WI38 (cell line): Measurements from ENCODE around the gene ARL6IP4.

Experiments used
- H3K4me3 ChIP-seq: 2 replicates; pipeline ENCODE4 v1.5.1; 2011; ENCODE audit warnings: low read depth, mild to moderate bottlenecking, control low read depth, low read length
- CTCF ChIP-seq: IDR thresholded peaks from 2 replicates; pipeline ENCODE4 v1.5.1; 2012; ENCODE audit warnings: low read depth, mild to moderate bottlenecking, control low read depth, low read length

Gene ARL6IP4

GRCh38 chr12:122949816-122950675, 30.4 kb upstream of the ARL6IP4 start:
- TF ChIP-seq CTCF: no peak
- H3K4me3 ChIP-seq: no peak overlapping the region

- H3K4me3 ChIP-seq: no peak overlapping the region
- TF ChIP-seq CTCF: no peak
Measured at GRCh38 chr12:122951406-122951805, 29.1 kb upstream of the ARL6IP4 start.

GRCh38 chr12:122951979-122952892, 28.2 kb upstream of the ARL6IP4 start:
- peak; percentile 87 for TF ChIP-seq CTCF
- no peak overlapping the region for H3K4me3 ChIP-seq

GRCh38 chr12:122955156-122955555, 25.3 kb upstream of the ARL6IP4 start:
- TF ChIP-seq CTCF: no peak
- H3K4me3 ChIP-seq: no peak overlapping the region

GRCh38 chr12:122956035-122956434, 24.4 kb upstream of the ARL6IP4 start:
- TF ChIP-seq CTCF: no peak

GRCh38 chr12:122958198-122958888, 22.1 kb upstream of the ARL6IP4 start:
- no peak for TF ChIP-seq CTCF

More at GRCh38 chr12:122956035-122956434, 24.4 kb upstream of the ARL6IP4 start:
- H3K4me3 ChIP-seq: no peak overlapping the region

More at GRCh38 chr12:122958198-122958888, 22.1 kb upstream of the ARL6IP4 start:
- no peak overlapping the region for H3K4me3 ChIP-seq
